ENCODE measurements around the gene DOK3.

The DOK3 gene

DNA sequence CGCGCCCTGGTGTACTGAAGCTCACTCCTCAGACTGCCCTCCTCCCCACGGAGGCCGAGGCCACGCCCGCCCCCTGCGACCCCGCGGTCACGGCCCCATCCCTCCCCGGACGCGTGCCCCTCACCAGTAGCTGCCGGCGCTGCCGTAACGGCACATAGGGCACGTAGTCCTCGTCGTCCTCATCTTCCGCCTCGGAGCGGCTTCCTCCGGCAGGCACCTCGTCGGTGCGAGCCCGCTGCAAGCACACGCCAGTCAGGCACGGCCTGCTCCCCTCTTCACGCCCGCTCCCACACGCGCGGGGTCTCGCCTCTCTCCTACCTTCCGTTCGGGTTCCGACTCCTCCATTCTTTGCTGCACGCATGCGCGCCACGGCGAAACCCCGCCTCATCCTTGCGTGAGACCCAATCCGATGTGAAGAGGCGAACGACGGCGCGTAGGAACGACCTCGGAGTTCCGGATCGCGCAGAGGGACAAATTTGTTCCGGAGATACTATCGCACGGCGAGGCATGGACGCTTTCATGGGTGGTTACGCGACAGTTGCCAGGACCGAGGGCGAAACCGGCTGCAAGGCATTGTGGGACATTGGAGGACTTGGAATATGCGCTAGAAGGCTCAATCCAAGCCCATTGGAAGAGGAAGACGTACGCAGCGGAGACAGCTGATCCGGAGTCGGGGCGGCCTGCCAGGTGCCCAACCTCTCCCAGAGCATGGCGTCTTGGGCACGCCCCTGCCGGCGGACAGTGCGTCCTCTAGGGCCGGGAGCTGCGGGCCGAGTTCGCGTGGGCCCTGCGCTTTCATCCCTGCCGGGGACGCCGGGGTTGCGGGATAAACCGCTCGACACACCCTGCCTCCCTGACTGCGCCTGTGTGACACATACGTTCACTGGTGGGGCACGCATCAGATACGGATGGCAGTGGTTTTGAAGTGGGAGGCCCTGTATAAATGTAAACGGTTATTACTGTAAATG lies 7.3 kb upstream of the DOK3 start, which contains the start of gene DDX41:
DDX41 (minus strand) TSS at position 361 of the 968 bp plus-strand sequence; CDS start at position 345, 16 bp downstream.
- in situ Hi-C loops (cut with MboI; ENCODE audit: low sequenced_read_pairs, unreplicated experiment), result no loop called here
- DNase-seq (ENCODE audit: low spot score), result peak; percentile 99
- TF ChIP-seq, protein P1, sequence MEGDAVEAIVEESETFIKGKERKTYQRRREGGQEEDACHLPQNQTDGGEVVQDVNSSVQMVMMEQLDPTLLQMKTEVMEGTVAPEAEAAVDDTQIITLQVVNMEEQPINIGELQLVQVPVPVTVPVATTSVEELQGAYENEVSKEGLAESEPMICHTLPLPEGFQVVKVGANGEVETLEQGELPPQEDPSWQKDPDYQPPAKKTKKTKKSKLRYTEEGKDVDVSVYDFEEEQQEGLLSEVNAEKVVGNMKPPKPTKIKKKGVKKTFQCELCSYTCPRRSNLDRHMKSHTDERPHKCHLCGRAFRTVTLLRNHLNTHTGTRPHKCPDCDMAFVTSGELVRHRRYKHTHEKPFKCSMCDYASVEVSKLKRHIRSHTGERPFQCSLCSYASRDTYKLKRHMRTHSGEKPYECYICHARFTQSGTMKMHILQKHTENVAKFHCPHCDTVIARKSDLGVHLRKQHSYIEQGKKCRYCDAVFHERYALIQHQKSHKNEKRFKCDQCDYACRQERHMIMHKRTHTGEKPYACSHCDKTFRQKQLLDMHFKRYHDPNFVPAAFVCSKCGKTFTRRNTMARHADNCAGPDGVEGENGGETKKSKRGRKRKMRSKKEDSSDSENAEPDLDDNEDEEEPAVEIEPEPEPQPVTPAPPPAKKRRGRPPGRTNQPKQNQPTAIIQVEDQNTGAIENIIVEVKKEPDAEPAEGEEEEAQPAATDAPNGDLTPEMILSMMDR (IDR thresholded peaks at IDR 0.05; ENCODE audit: borderline replicate concordance, control extremely low read depth, extremely low read depth, insufficient read depth, missing control alignments), result no peak

DNA sequence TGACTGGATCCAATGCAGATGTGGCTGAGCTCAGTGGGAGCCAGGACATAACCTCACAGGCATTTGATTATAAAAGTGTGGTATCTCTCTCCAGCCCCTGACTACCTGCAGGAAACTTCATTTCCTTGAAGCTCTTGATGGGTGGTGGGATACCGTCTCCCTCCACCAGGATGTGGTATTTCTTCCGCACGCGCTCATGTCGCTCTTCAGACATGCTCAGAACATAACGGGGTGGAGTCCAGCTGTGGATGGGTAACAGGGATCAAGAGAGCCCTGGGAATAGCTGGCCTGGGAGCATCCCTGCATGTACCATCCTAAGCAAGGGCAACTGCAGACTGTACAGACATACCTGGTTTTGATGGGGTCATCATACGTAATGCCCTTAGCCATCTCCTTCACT lies 6.0 kb upstream of the DOK3 start:
- in situ Hi-C loops (cut with MboI; ENCODE audit: low sequenced_read_pairs, unreplicated experiment), result no loop called here
- no peak for DNase-seq (ENCODE audit: low spot score)
- TF ChIP-seq, protein P1 (IDR thresholded peaks at IDR 0.05; ENCODE audit: borderline replicate concordance, control extremely low read depth, extremely low read depth, insufficient read depth, missing control alignments), result no peak

DNA sequence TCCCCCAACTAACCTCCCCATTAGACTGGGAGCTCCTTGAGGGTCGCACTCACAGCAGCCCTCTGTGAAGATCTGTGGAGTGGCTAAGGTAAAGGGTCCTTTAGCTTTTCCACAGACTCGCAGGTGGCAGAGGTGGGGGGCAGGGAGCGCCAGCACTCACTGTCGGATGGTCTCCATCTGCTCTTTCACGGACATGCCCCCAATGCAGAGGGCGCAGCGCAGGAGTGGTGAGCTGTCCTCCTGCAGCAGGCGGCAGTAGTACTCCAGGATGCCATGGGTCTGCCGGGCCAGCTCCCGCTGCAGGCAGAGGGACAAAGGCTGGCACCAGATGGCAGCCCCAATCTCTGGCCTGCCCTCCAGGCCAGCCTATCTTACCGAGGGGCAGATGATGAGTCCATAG lies 4.9 kb upstream of the DOK3 start:
- no peak for DNase-seq (ENCODE audit: low spot score)
- in situ Hi-C loops (cut with MboI; ENCODE audit: low sequenced_read_pairs, unreplicated experiment), result no loop called here
- TF ChIP-seq, protein P1 (IDR thresholded peaks at IDR 0.05; ENCODE audit: borderline replicate concordance, control extremely low read depth, extremely low read depth, insufficient read depth, missing control alignments), result no peak

DNA sequence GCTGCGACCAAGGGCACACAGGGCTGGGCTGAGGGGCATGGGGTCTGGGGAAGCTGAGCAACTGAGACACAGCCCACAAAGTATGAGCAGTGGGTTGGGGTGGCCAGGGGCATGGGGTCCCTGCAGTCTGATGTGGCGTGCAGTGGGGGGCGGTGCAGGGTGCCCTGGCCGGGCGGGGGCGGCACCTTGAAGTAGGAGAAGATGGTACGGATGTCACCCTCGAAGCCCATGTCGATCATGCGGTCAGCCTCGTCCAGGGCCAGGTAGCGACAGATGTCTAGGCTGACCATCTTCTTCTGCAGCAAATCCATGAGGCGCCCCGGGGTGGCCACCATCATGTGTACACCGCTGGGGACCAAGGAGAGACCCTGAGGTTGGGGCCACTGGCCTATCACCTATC lies 3.9 kb upstream of the DOK3 start:
- TF ChIP-seq, protein P1 (IDR thresholded peaks at IDR 0.05; ENCODE audit: borderline replicate concordance, control extremely low read depth, extremely low read depth, insufficient read depth, missing control alignments), result no peak
- in situ Hi-C loops (cut with MboI; ENCODE audit: low sequenced_read_pairs, unreplicated experiment), result no loop called here
- no peak for DNase-seq (ENCODE audit: low spot score)

DNA sequence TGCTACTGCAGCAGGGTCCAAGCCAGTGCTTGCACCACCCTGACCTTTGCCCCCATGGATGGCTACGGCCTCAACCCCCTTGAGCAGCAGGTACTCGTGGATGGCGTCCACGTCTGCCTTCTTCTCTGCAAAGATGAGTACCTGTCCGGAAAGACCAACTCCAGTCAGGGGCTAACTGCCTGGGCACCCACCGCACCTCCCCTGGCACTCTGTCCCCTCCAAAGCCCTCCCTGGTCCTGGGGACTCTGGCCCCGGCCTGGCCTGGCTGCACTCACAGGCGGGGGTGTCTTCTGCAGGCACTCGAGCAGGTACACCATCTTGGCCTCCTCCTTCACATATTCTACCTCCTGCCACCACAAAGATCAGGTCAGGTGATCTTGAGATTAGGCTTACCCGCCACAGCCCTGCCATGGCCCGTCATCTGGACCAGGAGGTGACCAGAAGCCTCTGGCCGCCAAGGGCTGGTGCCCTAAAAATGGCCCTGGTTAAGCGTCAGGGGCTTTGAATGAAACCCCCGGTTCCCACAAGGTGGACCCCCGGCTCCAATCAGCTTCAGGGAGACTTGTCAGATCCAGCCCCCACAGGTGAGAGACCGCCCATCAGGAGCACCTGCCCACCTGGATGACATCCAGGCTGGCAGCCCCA lies 3.2 kb upstream of the DOK3 start:
- in situ Hi-C loops (cut with MboI; ENCODE audit: low sequenced_read_pairs, unreplicated experiment), result no loop called here
- DNase-seq (ENCODE audit: low spot score), result no peak
- TF ChIP-seq, protein P1 (IDR thresholded peaks at IDR 0.05; ENCODE audit: borderline replicate concordance, control extremely low read depth, extremely low read depth, insufficient read depth, missing control alignments), result no peak

DNA sequence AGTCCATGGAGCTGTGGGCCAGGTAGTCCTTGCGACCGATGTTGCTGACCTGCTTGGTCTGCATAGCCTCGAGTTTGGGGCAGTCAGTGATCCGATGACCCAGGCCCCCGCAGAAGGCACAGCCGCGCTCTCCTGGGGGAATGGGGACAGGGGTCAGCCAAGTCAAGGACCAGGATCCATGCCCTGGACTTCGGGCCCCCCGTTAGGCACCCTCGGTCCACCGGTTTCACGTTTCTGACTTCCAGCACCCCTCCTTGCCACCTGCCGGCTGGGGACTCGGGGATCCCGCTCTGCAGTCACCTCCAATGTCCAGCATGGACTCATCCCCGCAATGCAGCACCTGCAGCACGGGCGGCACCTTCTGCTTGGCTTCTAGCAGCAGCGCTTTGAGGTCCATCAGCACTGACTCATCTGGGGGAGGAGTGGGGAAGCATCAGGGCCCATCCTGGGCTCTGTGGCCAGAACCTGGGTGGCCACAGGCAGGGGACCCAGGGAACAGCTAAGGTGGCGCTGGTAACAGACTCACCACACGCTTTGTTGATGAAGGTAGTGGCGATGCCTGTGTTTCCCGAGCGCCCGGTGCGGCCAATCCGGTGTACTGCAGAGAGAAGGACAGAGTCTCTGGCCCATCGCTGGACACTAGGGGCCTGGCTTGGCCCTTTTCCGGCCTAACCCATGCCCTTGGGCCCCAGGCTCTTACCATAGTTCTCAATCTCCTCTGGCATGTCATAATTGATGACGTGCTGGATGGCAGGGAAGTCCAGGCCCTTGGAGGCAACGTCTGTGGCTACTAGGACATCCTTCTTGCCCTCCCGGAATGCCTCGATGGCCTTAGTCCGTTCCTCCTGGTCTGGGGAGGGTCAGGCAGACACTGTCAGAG lies 2.4 kb upstream of the DOK3 start:
- no peak for DNase-seq (ENCODE audit: low spot score)
- TF ChIP-seq, protein P1 (IDR thresholded peaks at IDR 0.05; ENCODE audit: borderline replicate concordance, control extremely low read depth, extremely low read depth, insufficient read depth, missing control alignments), result no peak
- in situ Hi-C loops (cut with MboI; ENCODE audit: low sequenced_read_pairs, unreplicated experiment), result no loop called here

Data from GM13976 (cell line).